HS-5 (cell line): ENCODE results near the gene RCE1.
"Not testable (repeated sequence)": the region's sequence is repeated elsewhere in the genome, so short reads cannot be mapped to it uniquely, and the experiment has no call there.

Experiments
- DNase-seq: peaks from one replicate; pipeline ENCODE4 v3.0.0-alpha.2; 2012; ENCODE audit warnings: low read depth

Gene RCE1

GRCh38 chr11:66842896-66843775, at the start of gene RCE1:
Gene RCE1, plus strand, starts transcription at chr11:66843441. Its CDS starts 15 bp downstream, at chr11:66843456.
- DNase-seq = peak; percentile 49

GRCh38 chr11:66799815-66800214, 43.4 kb upstream of the RCE1 start:
- DNase-seq = not testable (repeated sequence)

- no peak for DNase-seq
Measured at GRCh38 chr11:66800720-66801428, 42.4 kb upstream of the RCE1 start.

GRCh38 chr11:66809592-66809991, 33.6 kb upstream of the RCE1 start:
- DNase-seq = no peak

- no peak for DNase-seq
Measured at GRCh38 chr11:66810576-66811185, 32.6 kb upstream of the RCE1 start.

GRCh38 chr11:66814678-66815077, 28.6 kb upstream of the RCE1 start:
- no peak for DNase-seq

GRCh38 chr11:66815646-66816045, 27.6 kb upstream of the RCE1 start:
- no peak for DNase-seq

GRCh38 chr11:66818231-66818955, 24.8 kb upstream of the RCE1 start:
- no peak for DNase-seq

- no peak for DNase-seq
Measured at GRCh38 chr11:66820381-66820780, 22.9 kb upstream of the RCE1 start.

GRCh38 chr11:66820901-66821300, 22.3 kb upstream of the RCE1 start:
- DNase-seq = no peak

GRCh38 chr11:66823700-66824099, 19.5 kb upstream of the RCE1 start:
- no peak for DNase-seq

- DNase-seq = not testable (repeated sequence)
Measured at GRCh38 chr11:66824573-66824972, 18.7 kb upstream of the RCE1 start.

- no peak for DNase-seq
Measured at GRCh38 chr11:66834539-66834845, 8.7 kb upstream of the RCE1 start.

GRCh38 chr11:66834943-66835342, 8.3 kb upstream of the RCE1 start:
- DNase-seq = no peak

GRCh38 chr11:66835768-66836405, 7.4 kb upstream of the RCE1 start:
- DNase-seq = no peak

- no peak for DNase-seq
Measured at GRCh38 chr11:66840317-66841091, 2.7 kb upstream of the RCE1 start.

- no peak for DNase-seq
Measured at GRCh38 chr11:66841861-66842260, 1.4 kb upstream of the RCE1 start.

GRCh38 chr11:66842501-66842895, 743 bp upstream of the RCE1 start:
- no peak for DNase-seq

- no peak for DNase-seq
Measured at GRCh38 chr11:66843776-66844495, 695 bp downstream of the RCE1 start.

- DNase-seq = no peak
Measured at GRCh38 chr11:66844496-66845142, 1.4 kb downstream of the RCE1 start.
